ENCODE results near the gene MIEF2. TPM values are rescaled to one million over a fixed set of nuclear protein-coding genes. Genes with fewer than 3 reads are reported as not detected.
A peak's percentile ranks its signal among the peaks of the same experiment; 100 is the strongest.
"Not testable (repeated sequence)": the region's sequence is repeated elsewhere in the genome, so short reads cannot be mapped to it uniquely, and the experiment has no call there.

The MIEF2 gene
- total RNA-seq, 2 experiments from 2014 or later = 8.4 to 10.0 TPM

DNA sequence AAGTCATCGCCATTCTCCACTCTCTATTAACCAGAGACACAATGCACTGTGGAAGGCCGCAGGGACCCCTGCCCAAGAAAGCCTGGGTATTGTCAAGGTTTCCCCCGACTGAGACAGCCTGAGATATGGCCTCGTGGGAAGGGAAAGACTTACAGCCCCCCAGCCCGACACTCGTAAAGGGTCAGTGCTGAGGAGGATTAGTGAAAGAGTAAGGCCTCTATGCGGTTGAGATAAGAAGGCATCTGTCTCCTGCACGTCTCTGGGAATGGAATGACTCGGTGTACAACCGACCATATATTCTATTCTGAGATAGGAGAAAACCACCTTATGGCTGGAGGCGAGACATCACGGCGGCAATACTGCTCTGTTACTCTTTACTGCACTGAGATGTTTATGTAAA, 42.7 kb downstream of the MIEF2 start:
- H3K9me3 Mint-ChIP-seq (ENCODE audit: low read depth); CTCF ChIA-PET; H3K4me3 Mint-ChIP-seq; ATAC-seq; DNase-seq; H3K27me3 Mint-ChIP-seq; H3K27ac Mint-ChIP-seq; H3K4me1 Mint-ChIP-seq: not testable (repeated sequence)
- H3K36me3 Mint-ChIP-seq = peaks cover 48% of the 10 kb centered on the region

DNA sequence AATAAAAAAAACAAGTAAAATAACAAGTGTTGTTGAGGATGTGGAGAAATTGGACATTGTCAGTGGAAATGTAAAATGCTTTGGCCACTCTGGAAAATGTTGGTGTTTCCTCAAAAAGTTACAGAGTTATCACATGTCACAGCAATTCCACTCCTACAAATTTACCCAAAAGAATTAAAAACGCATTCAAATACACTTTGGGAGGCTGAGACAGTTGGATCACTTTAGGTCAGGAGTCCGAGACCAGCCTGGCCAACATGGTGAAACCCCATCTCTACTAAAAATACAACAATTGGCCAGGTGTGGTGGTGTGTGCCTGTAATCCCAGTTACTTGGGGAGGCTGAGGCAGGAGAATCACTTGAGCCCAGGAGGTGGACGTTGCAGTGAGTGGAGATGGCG, 48.7 kb downstream of the MIEF2 start:
- H3K4me1 Mint-ChIP-seq = peaks cover 33% of the 10 kb centered on the region
- no peak for ATAC-seq
- H3K27me3 Mint-ChIP-seq = no peaks in the 10 kb centered on the region
- H3K27ac Mint-ChIP-seq = no peak overlapping the region
- no peaks in the 10 kb centered on the region for H3K9me3 Mint-ChIP-seq (ENCODE audit: low read depth)
- H3K4me3 Mint-ChIP-seq = no peak overlapping the region
- peaks cover 50% of the 10 kb centered on the region for H3K36me3 Mint-ChIP-seq
- CTCF ChIA-PET = no interaction called here
- no peak for DNase-seq

DNA sequence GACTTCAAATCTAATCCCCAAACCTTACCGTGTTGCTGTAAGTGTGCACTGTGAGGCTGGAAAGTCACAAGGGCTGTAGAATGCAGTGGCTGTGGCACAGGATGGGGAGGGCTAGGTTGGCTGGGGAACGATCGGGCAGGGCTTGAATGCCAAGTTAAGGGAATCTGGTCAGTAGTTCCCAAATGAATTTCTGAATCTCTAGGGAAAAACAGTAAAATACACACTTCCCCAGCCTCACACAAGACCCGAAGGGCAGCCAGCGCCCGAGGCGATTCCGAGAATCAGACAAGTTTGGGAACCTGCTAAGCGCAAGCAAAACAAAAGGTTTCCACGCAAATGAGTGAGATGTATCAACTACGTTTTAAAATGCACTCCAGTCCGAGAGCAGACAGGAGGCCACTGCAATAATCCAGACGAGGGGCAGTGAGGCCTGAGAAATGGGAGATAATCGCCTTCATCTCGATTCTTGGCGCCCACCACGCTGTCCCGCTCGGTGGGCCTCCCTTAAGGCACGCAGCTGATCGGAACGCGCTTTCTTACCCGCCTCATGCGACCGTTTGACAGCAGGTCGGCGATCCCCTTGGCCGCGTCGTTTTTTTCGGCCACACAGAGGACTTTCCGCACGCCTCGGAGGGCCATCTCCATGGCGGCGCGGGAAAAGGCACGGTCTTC, 53.7 kb downstream of the MIEF2 start:
- ATAC-seq = peak; percentile 11
- Mint-ChIP-seq H3K9me3 (ENCODE audit: low read depth) (no peaks in the 10 kb centered on the region), H3K4me1 (peaks cover 68% of the 10 kb centered on the region), H3K36me3 (peaks cover 44% of the 10 kb centered on the region), H3K27me3 (no peaks in the 10 kb centered on the region), H3K4me3 (peak overlapping the region; percentile 88), H3K27ac (peak overlapping the region; percentile 99)
- CTCF ChIA-PET = interaction anchor here (0.6 to 2.3 kb wide), 2 partner anchors 18 to 41 kb away, joined by 4 to 7 read pairs; no protein-coding TSS in a partner anchor
- no peak for DNase-seq

DNA sequence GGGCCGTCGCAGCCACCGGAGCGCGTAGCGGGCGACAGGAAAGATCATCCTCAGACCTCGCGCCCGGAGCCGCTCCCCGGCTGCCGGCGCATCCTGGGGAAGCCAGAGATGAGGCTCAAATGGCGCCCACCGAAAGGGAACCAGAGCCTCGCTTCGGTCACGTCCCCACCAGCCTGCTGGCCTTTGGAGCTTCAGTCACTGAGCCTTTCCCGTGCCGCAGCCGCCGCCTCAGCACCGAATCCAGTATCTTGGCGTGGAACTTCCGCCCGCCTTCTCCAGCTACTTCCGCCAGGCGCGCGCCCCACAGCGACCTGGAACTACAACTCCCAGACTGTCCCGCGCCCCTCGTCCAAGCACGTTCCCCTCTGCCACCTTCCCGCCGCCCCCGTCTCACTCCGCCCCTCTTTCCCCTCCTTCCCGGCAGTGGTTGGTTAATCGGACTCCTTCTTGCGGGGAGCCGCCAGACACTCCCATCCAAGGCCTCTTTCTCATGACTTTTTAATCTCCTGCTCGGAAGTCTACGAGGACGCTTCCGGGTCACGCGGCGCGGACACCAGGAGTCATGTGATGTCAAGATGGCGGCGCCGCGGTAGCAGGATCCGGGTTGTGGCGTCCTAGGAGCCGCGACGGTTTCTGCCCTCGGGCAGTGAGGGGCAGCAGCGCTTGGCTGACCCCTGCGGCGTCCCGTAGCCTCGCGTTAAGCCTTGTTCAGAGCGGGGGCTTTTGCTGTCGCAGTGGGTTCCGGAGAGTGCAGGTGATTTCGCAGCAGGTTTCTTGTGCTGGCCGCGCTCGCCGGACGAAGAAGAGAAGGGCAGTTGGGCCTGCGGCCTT, 54.5 kb downstream of the MIEF2 start, which contains the start of the genes SMCR8 and TOP3A:
Gene SMCR8 (plus strand): TSS at position 563 of the 831 bp plus-strand sequence. CDS start 497 bp downstream, outside the sequence.
Gene TOP3A (minus strand): TSS at position 264 of the 831 bp plus-strand sequence. CDS start 216 bp downstream, at position 48.
- peaks cover 74% of the 10 kb centered on the region for H3K4me1 Mint-ChIP-seq
- CTCF ChIA-PET = interaction anchor here (0.6 to 2.3 kb wide), 2 partner anchors 17 to 40 kb away, joined by 4 to 7 read pairs; no protein-coding TSS in a partner anchor
- peaks cover 40% of the 10 kb centered on the region for H3K36me3 Mint-ChIP-seq
- H3K27me3 Mint-ChIP-seq = no peaks in the 10 kb centered on the region
- ATAC-seq = peak; percentile 92
- H3K9me3 Mint-ChIP-seq (ENCODE audit: low read depth) = no peaks in the 10 kb centered on the region
- DNase-seq = peak; percentile 99
- peak within 1 kb of the TSS; percentile 99 for H3K27ac Mint-ChIP-seq
- peak within 1 kb of the TSS; percentile 88 for H3K4me3 Mint-ChIP-seq

DNA sequence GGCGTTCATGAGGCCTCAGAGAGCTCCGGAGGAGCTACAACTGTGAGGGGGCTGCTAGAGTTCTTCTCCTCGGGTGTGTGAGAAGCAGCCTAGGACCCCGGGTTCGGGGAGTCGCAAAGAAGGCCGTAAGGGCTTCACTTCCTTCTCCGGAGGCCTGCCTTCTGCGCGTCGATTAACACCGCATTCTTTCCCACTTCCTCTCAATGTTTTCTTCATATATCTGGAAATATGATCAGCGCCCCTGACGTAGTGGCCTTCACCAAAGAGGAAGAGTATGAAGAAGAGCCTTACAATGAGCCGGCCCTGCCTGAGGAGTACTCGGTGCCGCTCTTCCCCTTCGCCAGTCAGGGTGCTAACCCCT, 55.1 kb downstream of the MIEF2 start:
- H3K27ac Mint-ChIP-seq = peak overlapping the region; percentile 99
- CTCF ChIA-PET = interaction anchor here (2.3 kb wide), 1 partner anchor 17 kb away, joined by 7 read pairs; no protein-coding TSS in a partner anchor
- DNase-seq (no peak), ATAC-seq (peak; percentile 5)
- no peaks in the 10 kb centered on the region for H3K27me3 Mint-ChIP-seq
- no peaks in the 10 kb centered on the region for H3K9me3 Mint-ChIP-seq (ENCODE audit: low read depth)
- peaks cover 36% of the 10 kb centered on the region for H3K36me3 Mint-ChIP-seq
- H3K4me1 Mint-ChIP-seq = peaks cover 75% of the 10 kb centered on the region
- peak overlapping the region; percentile 88 for H3K4me3 Mint-ChIP-seq

DNA sequence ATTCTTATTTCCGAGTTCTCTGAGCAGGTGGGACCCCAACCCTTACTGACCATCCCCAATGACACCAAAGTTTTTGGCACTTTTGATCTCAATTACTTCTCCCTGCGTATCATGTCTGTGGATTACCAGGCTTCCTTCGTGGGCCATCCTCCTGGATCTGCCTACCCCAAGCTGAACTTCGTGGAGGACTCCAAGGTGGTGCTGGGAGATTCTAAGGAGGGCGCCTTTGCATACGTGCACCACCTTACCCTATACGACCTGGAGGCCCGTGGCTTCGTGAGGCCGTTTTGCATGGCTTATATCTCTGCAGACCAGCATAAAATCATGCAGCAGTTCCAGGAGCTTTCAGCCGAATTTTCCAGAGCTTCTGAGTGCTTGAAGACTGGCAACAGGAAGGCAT, 55.5 kb downstream of the MIEF2 start:
- H3K27me3 Mint-ChIP-seq = no peaks in the 10 kb centered on the region
- H3K36me3 Mint-ChIP-seq = peaks cover 34% of the 10 kb centered on the region
- peak overlapping the region; percentile 88 for H3K4me3 Mint-ChIP-seq
- peaks cover 76% of the 10 kb centered on the region for H3K4me1 Mint-ChIP-seq
- DNase-seq (no peak), ATAC-seq (no peak)
- CTCF ChIA-PET = interaction anchor here (0.6 to 2.3 kb wide), 2 partner anchors 16 to 98 kb away, joined by 4 to 7 read pairs; no protein-coding TSS in a partner anchor
- no peaks in the 10 kb centered on the region for H3K9me3 Mint-ChIP-seq (ENCODE audit: low read depth)
- H3K27ac Mint-ChIP-seq = peak overlapping the region; percentile 99

Other genes with a start within 250 kb of the MIEF2 start
- gene ATPAF2, start 221.5 kb upstream of the MIEF2 start, total RNA-seq = 10 to 100 TPM; 32.1 to 33.4 TPM
- 10 to 100 TPM in 1 of 2 experiments, 1 to 10 TPM in 1; 8.7 to 11.0 TPM for gene GID4, start 221.3 kb upstream of the MIEF2 start, total RNA-seq
- 10 to 100 TPM; 54.5 to 57.0 TPM for gene DRG2, start 172.7 kb upstream of the MIEF2 start, total RNA-seq
- 1 to 10 TPM in 1 of 2 experiments, under 1 TPM in 1; 0.82 to 1.2 TPM for gene MYO15A, start 151.9 kb upstream of the MIEF2 start, total RNA-seq
- gene ALKBH5, start 76.8 kb upstream of the MIEF2 start, total RNA-seq = 100 to 1,000 TPM; 111 to 126 TPM
- 10 to 100 TPM; 23.8 to 24.8 TPM for gene LLGL1, start 35.0 kb upstream of the MIEF2 start, total RNA-seq
- gene FLII, start 1.9 kb upstream of the MIEF2 start, total RNA-seq = 100 to 1,000 TPM; 338 to 357 TPM
- gene TOP3A, start 54.3 kb downstream of the MIEF2 start, total RNA-seq = 10 to 100 TPM; 75.9 to 78.4 TPM
- 10 to 100 TPM; 27.5 to 31.3 TPM for gene SMCR8, start 54.6 kb downstream of the MIEF2 start, total RNA-seq
- 10 to 100 TPM; 60.3 to 66.5 TPM for gene SHMT1, start 102.9 kb downstream of the MIEF2 start, total RNA-seq
- gene EVPLL, start 117.1 kb downstream of the MIEF2 start, total RNA-seq = not detected
- gene LGALS9C, start 216.1 kb downstream of the MIEF2 start, total RNA-seq = 10 to 100 TPM in 1 of 2 experiments, 1 to 10 TPM in 1; 1.1 to 10.7 TPM